ENCODE measurements around the gene ESR1. TPM values are rescaled to one million over a fixed set of nuclear protein-coding genes. Genes with fewer than 3 reads are reported as not detected.

ESR1 gene
- polyA plus RNA-seq, 1 donor (not counting 4 experiments of a cell fraction or from before 2014, with no cell fraction given) = 0.22 TPM

GRCh38 chr6:152070556-152070955 lies 263.1 kb downstream of the ESR1 start:
- no peak overlapping the region for H3K4me2 ChIP-seq (ENCODE audit: control insufficient read depth, extremely low read depth, insufficient read depth, low read depth, low read length)
- DNase-seq (ENCODE audit: low read depth, low spot score) = no peak
- no peaks in the 10 kb centered on the region for H3K9me1 ChIP-seq (ENCODE audit: control insufficient read depth, extremely low read depth, insufficient read depth, low read length)
- H3K79me2 ChIP-seq (ENCODE audit: control insufficient read depth, insufficient read depth, low read length) = no peaks in the 10 kb centered on the region
- H3K4me1 ChIP-seq (ENCODE audit: control insufficient read depth, extremely low read depth, insufficient read depth, low read length) = no peaks in the 10 kb centered on the region
- H2AFZ ChIP-seq (ENCODE audit: control insufficient read depth, low read length) = no peak overlapping the region
- no peak for TF ChIP-seq EZH2 (IDR thresholded peaks at IDR 0.05; ENCODE audit: low read length)
- TF ChIP-seq CTCF (optimal IDR thresholded peaks at IDR 0.05 in 1 of 3, IDR thresholded peaks at IDR 0.05 in 1 of 3, conservative IDR thresholded peaks at IDR 0.05 in 1 of 3; ENCODE audit: extremely low read depth in 1 of 3, insufficient read depth in 2 of 3, low read length in 3 of 3) = no peak
- no peak overlapping the region for H3K9ac ChIP-seq (ENCODE audit: control insufficient read depth, extremely low read depth, insufficient read depth, low read length)
- no peaks in the 10 kb centered on the region for H3K36me3 ChIP-seq (ENCODE audit: control insufficient read depth in 2 of 2, extremely low read depth in 1 of 2, insufficient read depth in 2 of 2, low read length in 2 of 2)
- FAIRE-seq = no peak
- no peak overlapping the region for H3K4me3 ChIP-seq (ENCODE audit: control insufficient read depth in 2 of 3, extremely low read depth in 1 of 3, insufficient read depth in 2 of 3, low read depth in 1 of 3, low read length in 3 of 3)
- no peak overlapping the region for H3K27ac ChIP-seq (ENCODE audit: control insufficient read depth, insufficient read depth, low read length)
- H3K9me3 ChIP-seq (ENCODE audit: control insufficient read depth, low read depth, low read length) = no peaks in the 10 kb centered on the region
- dilution Hi-C loops (cut with MboI; ENCODE audit: extremely low pct_ligation_motif_present, low sequenced_read_pairs) = loop anchor here (10.0 kb wide), 1 partner anchor 76 kb away; no protein-coding TSS in a partner anchor
- no peaks in the 10 kb centered on the region for H3K27me3 ChIP-seq (ENCODE audit: control insufficient read depth, extremely low read depth, insufficient read depth, low read length)
- H4K20me1 ChIP-seq (ENCODE audit: control insufficient read depth, extremely low read depth, insufficient read depth, low read length) = no peaks in the 10 kb centered on the region

GRCh38 chr6:152071318-152071717 lies 263.8 kb downstream of the ESR1 start:
- Histone ChIP-seq H2AFZ (ENCODE audit: control insufficient read depth, low read length) (no peak overlapping the region), H3K9ac (ENCODE audit: control insufficient read depth, extremely low read depth, insufficient read depth, low read length) (no peak overlapping the region), H3K36me3 (ENCODE audit: control insufficient read depth in 2 of 2, extremely low read depth in 1 of 2, insufficient read depth in 2 of 2, low read length in 2 of 2) (no peaks in the 10 kb centered on the region), H3K9me3 (ENCODE audit: control insufficient read depth, low read depth, low read length) (no peaks in the 10 kb centered on the region), H3K4me1 (ENCODE audit: control insufficient read depth, extremely low read depth, insufficient read depth, low read length) (no peaks in the 10 kb centered on the region), H3K4me2 (ENCODE audit: control insufficient read depth, extremely low read depth, insufficient read depth, low read depth, low read length) (no peak overlapping the region), H3K9me1 (ENCODE audit: control insufficient read depth, extremely low read depth, insufficient read depth, low read length) (no peaks in the 10 kb centered on the region), H3K27me3 (ENCODE audit: control insufficient read depth, extremely low read depth, insufficient read depth, low read length) (no peaks in the 10 kb centered on the region), H3K4me3 (ENCODE audit: control insufficient read depth in 2 of 3, extremely low read depth in 1 of 3, insufficient read depth in 2 of 3, low read depth in 1 of 3, low read length in 3 of 3) (no peak overlapping the region), H3K27ac (ENCODE audit: control insufficient read depth, insufficient read depth, low read length) (no peak overlapping the region), H3K79me2 (ENCODE audit: control insufficient read depth, insufficient read depth, low read length) (no peaks in the 10 kb centered on the region), H4K20me1 (ENCODE audit: control insufficient read depth, extremely low read depth, insufficient read depth, low read length) (no peaks in the 10 kb centered on the region)
- TF ChIP-seq EZH2 (IDR thresholded peaks at IDR 0.05; ENCODE audit: low read length) (no peak), CTCF (optimal IDR thresholded peaks at IDR 0.05 in 1 of 3, IDR thresholded peaks at IDR 0.05 in 1 of 3, conservative IDR thresholded peaks at IDR 0.05 in 1 of 3; ENCODE audit: extremely low read depth in 1 of 3, insufficient read depth in 2 of 3, low read length in 3 of 3) (no peak)
- DNase-seq (ENCODE audit: low read depth, low spot score) (no peak), FAIRE-seq (no peak)
- dilution Hi-C loops (cut with MboI; ENCODE audit: extremely low pct_ligation_motif_present, low sequenced_read_pairs) = loop anchor here (10.0 kb wide), 1 partner anchor 77 kb away; no protein-coding TSS in a partner anchor

All from keratinocyte (primary cell).